A673 (cell line): Measurements from ENCODE around the gene CDH24.

Experiments
- EZH2 ChIP-seq: fragments of 200-600 bp; sonication (generic); IDR thresholded peaks from 2 replicates; pipeline ENCODE4 v1.6.1; 2017; ENCODE audit warnings: borderline replicate concordance, low read depth, mild to moderate bottlenecking, mixed read lengths, antibody characterized with exemption, low read length; ENCODE audit not compliant: poor library complexity, severe bottlenecking
- TF ChIP-seq, protein P1 (sequence below): fragments of 300-800, 200-600 bp; sonication (generic); conservative IDR thresholded peaks from 2 replicates; pipeline ENCODE4 v1.5.1; 2017; ENCODE audit warnings: low read depth, mild to moderate bottlenecking, antibody characterized with exemption, low read length, moderate library complexity, mixed read lengths

DNA sequence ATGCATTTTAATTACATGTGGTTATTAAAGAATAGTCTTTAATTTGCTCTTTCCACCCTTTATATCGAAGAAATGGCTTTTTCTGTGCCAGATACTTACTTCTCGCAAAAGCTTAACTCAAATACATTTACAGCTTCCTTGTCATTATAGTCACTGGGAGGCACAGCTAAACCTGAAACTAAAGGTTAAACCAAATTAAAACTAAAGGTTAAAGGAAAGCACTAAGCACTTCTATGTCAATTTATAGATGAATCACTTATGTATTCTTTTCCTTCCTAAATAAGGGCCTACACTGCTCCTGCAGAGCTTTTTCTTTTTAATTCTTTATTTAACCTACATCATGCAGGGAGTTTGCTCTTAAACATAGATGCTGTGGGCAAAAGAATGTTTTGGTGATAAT is 56.5 kb downstream of the CDH24 start:
- TF ChIP-seq, protein P1, sequence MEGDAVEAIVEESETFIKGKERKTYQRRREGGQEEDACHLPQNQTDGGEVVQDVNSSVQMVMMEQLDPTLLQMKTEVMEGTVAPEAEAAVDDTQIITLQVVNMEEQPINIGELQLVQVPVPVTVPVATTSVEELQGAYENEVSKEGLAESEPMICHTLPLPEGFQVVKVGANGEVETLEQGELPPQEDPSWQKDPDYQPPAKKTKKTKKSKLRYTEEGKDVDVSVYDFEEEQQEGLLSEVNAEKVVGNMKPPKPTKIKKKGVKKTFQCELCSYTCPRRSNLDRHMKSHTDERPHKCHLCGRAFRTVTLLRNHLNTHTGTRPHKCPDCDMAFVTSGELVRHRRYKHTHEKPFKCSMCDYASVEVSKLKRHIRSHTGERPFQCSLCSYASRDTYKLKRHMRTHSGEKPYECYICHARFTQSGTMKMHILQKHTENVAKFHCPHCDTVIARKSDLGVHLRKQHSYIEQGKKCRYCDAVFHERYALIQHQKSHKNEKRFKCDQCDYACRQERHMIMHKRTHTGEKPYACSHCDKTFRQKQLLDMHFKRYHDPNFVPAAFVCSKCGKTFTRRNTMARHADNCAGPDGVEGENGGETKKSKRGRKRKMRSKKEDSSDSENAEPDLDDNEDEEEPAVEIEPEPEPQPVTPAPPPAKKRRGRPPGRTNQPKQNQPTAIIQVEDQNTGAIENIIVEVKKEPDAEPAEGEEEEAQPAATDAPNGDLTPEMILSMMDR, result no peak
- no peak for TF ChIP-seq EZH2
